K562 (cell line): Measurements from ENCODE around the gene DEGS1. TPM values are rescaled to one million over a fixed set of nuclear protein-coding genes. Genes with fewer than 3 reads are reported as not detected.

Experiments used
- ATAC-seq: fragments of 200-7000 bp; cut with Tn5 transposase; 3 replicates; pipeline ENCODE4 v1.9.1; 2020; ENCODE audit warnings: moderate library complexity
- BruUV-seq: library from RNA; stranded (reverse); fragments of 400-500 nt; replicated peaks from 2 replicates; lab custom pipeline; 2021; lab: Mats Ljungman, UMichigan
- CTCF ChIA-PET: fragments of 300-600 bp; formaldehyde crosslinking; extraction: SDS; loops from one replicate; lab custom pipeline; 2021; ENCODE audit warnings: low intra/inter-chr PET ratio; lab: Yijun Ruan, JAX
- POLR2A ChIA-PET: fragments of 300-600, 350-650 bp; sonication (Branson Sonifier 250); formaldehyde crosslinking; extraction: SDS; loops from one replicate; lab custom pipeline; 2021; ENCODE audit warnings: antibody characterized with exemption, inconsistent platforms; lab: Yijun Ruan, JAX
- DNase-seq, 4 experiments: peaks; one replicate each; pipeline versions ENCODE4 v3.0.0 to v3.0.0-alpha.2; 2011 to 2018; ENCODE audit warnings: low spot score in 3 of 4, mixed read lengths in 3 of 4; ENCODE audit errors: extremely low read depth in 1 of 4
- FAIRE-seq: peaks from 2 replicates; lab custom pipeline; 2011; peaks lifted over from hg19 to GRCh38; lab: Jason Lieb, UNC
- H2AFZ ChIP-seq: 2 replicates; pipeline ENCODE4 v1.6.0; 2011; ENCODE audit warnings: low read depth, low read length, control low read depth, inconsistent platforms
- H3K27ac ChIP-seq: fragments of 200-600 bp; 3 replicates; pipeline ENCODE4 v1.8.0; 2011; ENCODE audit warnings: low read depth, mild to moderate bottlenecking, control low read depth, inconsistent platforms, low read length, moderate library complexity, mixed read lengths; ENCODE audit errors: extremely low read depth
- H3K27me3 ChIP-seq, 2 experiments: fragments of 300-600 bp in 1 of 2; 2 replicates in 1 of 2; 3 replicates in 1 of 2; pipeline versions ENCODE4 v1.6.0 to v1.8.0; 2011; ENCODE audit warnings: inconsistent platforms in 2 of 2, low read length in 2 of 2, mild to moderate bottlenecking in 1 of 2, mixed read lengths in 1 of 2, moderate library complexity in 1 of 2; ENCODE audit not compliant: control insufficient read depth in 2 of 2, insufficient read depth in 2 of 2
- H3K36me3 ChIP-seq: fragments of 300-600 bp; 3 replicates; pipeline ENCODE4 v1.8.0; 2011; ENCODE audit warnings: mild to moderate bottlenecking, low read length, inconsistent platforms; ENCODE audit not compliant: control insufficient read depth, insufficient read depth
- H3K4me1 ChIP-seq, 2 experiments: fragments of 200-600 bp in 1 of 2; replicated peaks in 1 of 2; 2 replicates in 1 of 2; 3 replicates in 1 of 2; pipeline versions ENCODE4 v1.5.1 to v1.8.0; 2011; ENCODE audit warnings: inconsistent platforms in 2 of 2, low read length in 2 of 2, mild to moderate bottlenecking in 1 of 2, mixed read lengths in 1 of 2, moderate library complexity in 1 of 2; ENCODE audit not compliant: control insufficient read depth in 2 of 2, insufficient read depth in 2 of 2
- H3K4me2 ChIP-seq: 2 replicates; pipeline ENCODE4 v1.6.1; 2011; ENCODE audit warnings: low read length, control low read depth, inconsistent platforms, mixed read lengths; ENCODE audit not compliant: insufficient read depth
- H3K4me3 ChIP-seq: fragments of 200-600 bp; sonication (generic), shearing (Covaris generic); 2 replicates; pipeline ENCODE4 v1.5.1; 2016; ENCODE audit warnings: control low read depth, inconsistent platforms
- H3K79me2 ChIP-seq: fragments of 200-600 bp; 3 replicates; pipeline ENCODE4 v1.8.0; 2011; ENCODE audit warnings: low read length, inconsistent platforms; ENCODE audit not compliant: control insufficient read depth, insufficient read depth
- H3K9ac ChIP-seq, 2 experiments: 2 replicates each; pipeline versions ENCODE4 v1.6.0 to v1.6.1; 2011; ENCODE audit warnings: low read depth in 2 of 2, low read length in 2 of 2, control low read depth in 1 of 2, inconsistent platforms in 1 of 2, mild to moderate bottlenecking in 1 of 2, mixed read lengths in 1 of 2; ENCODE audit not compliant: insufficient read depth in 1 of 2
- H3K9me1 ChIP-seq: one replicate; pipeline ENCODE4 v1.6.0; 2011; ENCODE audit warnings: inconsistent platforms, mild to moderate bottlenecking, low read length, moderate library complexity; ENCODE audit not compliant: control insufficient read depth, insufficient read depth
- H3K9me3 ChIP-seq: replicated peaks from 2 replicates; pipeline ENCODE4 v1.5.1; 2011; ENCODE audit warnings: low read depth, low read length, inconsistent platforms; ENCODE audit not compliant: control insufficient read depth, insufficient read depth
- H4K20me1 ChIP-seq: replicated peaks from 2 replicates; pipeline ENCODE4 v1.6.1; 2011; ENCODE audit warnings: low read length, inconsistent platforms, mixed read lengths; ENCODE audit not compliant: control insufficient read depth, insufficient read depth
- BCL6 ChIP-seq: fragments of 250-450 bp; sonication (Bioruptor Pico); IDR thresholded peaks from 2 replicates; pipeline ENCODE4 v1.4.0; 2020
- CBX1 ChIP-seq: sonication (generic); IDR thresholded peaks from 2 replicates; pipeline ENCODE4 v1.6.1; 2016; ENCODE audit warnings: antibody characterized with exemption, low read depth, mild to moderate bottlenecking
- ETS1 ChIP-seq: conservative IDR thresholded peaks from 2 replicates; pipeline ENCODE4 v1.6.1; 2011; ENCODE audit warnings: low read depth, mild to moderate bottlenecking, low read length; ENCODE audit not compliant: control insufficient read depth
- HDAC2 ChIP-seq: fragments of 450-650 bp; IDR thresholded peaks from 2 replicates; pipeline ENCODE4 v1.6.1; 2016; ENCODE audit warnings: mild to moderate bottlenecking
- KDM2B ChIP-seq: fragments of 250-450 bp; sonication (Bioruptor Pico); IDR thresholded peaks from 2 replicates; pipeline ENCODE4 v1.8.0; 2021; ENCODE audit warnings: mild to moderate bottlenecking, moderate library complexity
- MTA3 ChIP-seq: fragments of 450-650 bp; formaldehyde crosslinking; IDR thresholded peaks from 2 replicates; pipeline ENCODE4 v1.6.1; 2017; ENCODE audit warnings: mild to moderate bottlenecking, borderline replicate concordance
- NFXL1 ChIP-seq: fragments of 450-650 bp; formaldehyde crosslinking; IDR thresholded peaks from 2 replicates; pipeline ENCODE4 v1.4.0; 2021; ENCODE audit warnings: mild to moderate bottlenecking
- PHTF2 ChIP-seq: fragments of 250-450 bp; sonication (Bioruptor Pico); IDR thresholded peaks from 2 replicates; pipeline ENCODE4 v1.5.0; 2021; ENCODE audit warnings: mild to moderate bottlenecking
- RBM25 ChIP-seq: fragments of 200-400 bp; formaldehyde crosslinking; IDR thresholded peaks from 2 replicates; pipeline ENCODE4 v1.6.1; 2018; ENCODE audit warnings: low read length, low read depth, moderate library complexity; ENCODE audit not compliant: severe bottlenecking
- SMARCA5 ChIP-seq: fragments of 450-650 bp; IDR thresholded peaks from 2 replicates; pipeline ENCODE4 v1.6.1; 2016
- SMARCE1 ChIP-seq: fragments of 450-650 bp; IDR thresholded peaks from 2 replicates; pipeline ENCODE4 v1.7.1; 2016; ENCODE audit warnings: mild to moderate bottlenecking
- SRSF1 ChIP-seq: fragments of 200-400 bp; formaldehyde crosslinking; IDR thresholded peaks from 2 replicates; pipeline ENCODE4 v1.6.1; 2017; ENCODE audit warnings: mild to moderate bottlenecking, low read depth, low read length, moderate library complexity
- SRSF3 ChIP-seq: fragments of 200-400 bp; formaldehyde crosslinking; IDR thresholded peaks from 2 replicates; pipeline ENCODE4 v1.6.1; 2016; ENCODE audit warnings: mild to moderate bottlenecking, low read length, moderate library complexity; ENCODE audit not compliant: insufficient read depth
- THRA ChIP-seq: fragments of 450-650 bp; IDR thresholded peaks from 2 replicates; pipeline ENCODE4 v1.6.1; 2017; ENCODE audit warnings: mild to moderate bottlenecking, moderate library complexity
- U2AF1 ChIP-seq: fragments of 200-400 bp; formaldehyde crosslinking; optimal IDR thresholded peaks from 2 replicates; pipeline ENCODE3; 2017; ENCODE audit warnings: mild to moderate bottlenecking, low read depth, low read length, moderate library complexity
- ZBTB43 ChIP-seq: sonication (generic); formaldehyde crosslinking; IDR thresholded peaks from 2 replicates; pipeline ENCODE4 v1.8.0; 2023; ENCODE audit warnings: mild to moderate bottlenecking, missing genetic modification reagents
- ZC3H4 ChIP-seq: sonication (generic); formaldehyde crosslinking; IDR thresholded peaks from 2 replicates; pipeline ENCODE4 v1.9.0; 2021; ENCODE audit warnings: missing genetic modification reagents, borderline replicate concordance
- ZNF121 ChIP-seq: sonication (generic); formaldehyde crosslinking; conservative IDR thresholded peaks from 2 replicates; pipeline ENCODE4 v1.8.0; 2022; ENCODE audit warnings: missing genetic modification reagents
- ZNF77 ChIP-seq: fragments of 250-450 bp; sonication (Bioruptor Pico); IDR thresholded peaks from 2 replicates; pipeline ENCODE4 v1.5.0; 2020
- WGBS: fragments of 100-300 bp; shearing (Covaris generic); methylation state at CpG from one replicate; pipeline ENCODE4 v1.1.6; 2016; ENCODE audit warnings: low coverage, mixed read lengths; ENCODE audit not compliant: insufficient coverage; ENCODE audit errors: missing lambda C conversion rate; 5-methylcytosine and 5-hydroxymethylcytosine counted together
- in situ Hi-C: fragments of 300-500 bp; cut with MboI; formaldehyde crosslinking; loops from 4 replicates; pipeline ENCODE4 v1.15.0; 2018; ENCODE audit warnings: inconsistent platforms, mixed read lengths
- intact Hi-C: fragments of 100-400 bp; cut with micrococcal nuclease; formaldehyde crosslinking; loops from 2 replicates; pipeline ENCODE4 v1.14.2; 2022
- polyA plus RNA-seq, 8 experiments: library from polyadenylated mRNA; depleted of rRNA in 4 of 8; stranded (reverse) in 5 of 8; unstranded in 3 of 8; fragments of >200 nt; fragmentation: Nextera tagmentation in 2 of 8; fragmentation: Illumina TruSeq in 1 of 8; extraction: Ambion mirVana in 2 of 8; extraction: Trizol in 1 of 8; gene quantifications; 2 replicates each; pipeline versions ENCODE4 v1.2.1 to v1.2.3, GENCODE V29; 2011 to 2014; ENCODE audit warnings: inconsistent platforms in 1 of 8, missing spikeins in 1 of 8
- total RNA-seq, 7 experiments: library from RNA; depleted of rRNA in 6 of 7; stranded (reverse); fragments of >200 nt in 6 of 7; fragmentation: Illumina TruSeq in 2 of 7; extraction: Trizol in 2 of 7; gene quantifications; 2 replicates each; pipeline versions ENCODE4 v1.2.1 to v1.2.3, GENCODE V29; 2011 to 2021; ENCODE audit warnings: low replicate concordance in 1 of 7

Gene DEGS1
- total and polyA plus RNA-seq, 9 of the 15 experiments (the other 6 are each of a cell fraction or from before 2014, with no cell fraction given): 12.3 to 95.0 (median 38.8) TPM

- TF ChIP-seq PHTF2 (CRISPR knock-in tag) (no peak), BCL6 (CRISPR knock-in tag) (no peak), ZNF77 (CRISPR knock-in tag) (no peak), MTA3 (no peak)
Measured at GRCh38 chr1:224192082-224192788, 9.2 kb downstream of the DEGS1 start (continued).

GRCh38 chr1:224193319-224193966 is 10.4 kb downstream of the DEGS1 start:
- ATAC-seq: no peak
- ChIA-PET POLR2A (interaction anchor here (0.8 to 2.2 kb wide), 4 partner anchors 10 to 15 kb away, joined by 3 to 9 read pairs (median 6); partner anchors contain the start of gene DEGS1), CTCF (no interaction called here)
- in situ Hi-C loops (no loop called here), intact Hi-C loops (no loop called here)
- peak in 1 of 4 experiments; percentile 10 for DNase-seq
- H3K27me3 ChIP-seq: no peaks in the 10 kb centered on the region
- no peaks in the 10 kb centered on the region for H3K9me3 ChIP-seq
- no peak overlapping the region for H3K9ac ChIP-seq
- H3K79me2 ChIP-seq: peaks cover 20% of the 10 kb centered on the region
- H3K4me3 ChIP-seq: no peak overlapping the region
- FAIRE-seq: no peak
- no peak overlapping the region for H3K4me2 ChIP-seq
- H3K27ac ChIP-seq: no peak overlapping the region
- 97% methylated on average over 8 of the region's 8 CpGs for WGBS
- no peaks in the 10 kb centered on the region for H3K4me1 ChIP-seq
- no TSS peak for BruUV-seq
- no peaks in the 10 kb centered on the region for H4K20me1 ChIP-seq
- peaks cover 41% of the 10 kb centered on the region for H3K36me3 ChIP-seq
- H2AFZ ChIP-seq: no peak overlapping the region
- no peaks in the 10 kb centered on the region for H3K9me1 ChIP-seq
- no peak for TF ChIP-seq ZC3H4 (CRISPR knock-in tag)
- 0 out of 2 replicates have a peak, but pooled peaks have one; percentile 20 for TF ChIP-seq SMARCA5
- TF ChIP-seq U2AF1: no peak
- no peak for TF ChIP-seq SRSF3
- no peak for TF ChIP-seq HDAC2
- no peak for TF ChIP-seq CBX1
- no peak for TF ChIP-seq ETS1
- TF ChIP-seq KDM2B (CRISPR knock-in tag): no peak
- no peak for TF ChIP-seq SMARCE1
- peak; percentile 64 for TF ChIP-seq RBM25
- TF ChIP-seq ZNF121: peak; percentile 97
- TF ChIP-seq THRA: no peak
- no peak for TF ChIP-seq ZBTB43
- TF ChIP-seq SRSF1: no peak
- TF ChIP-seq NFXL1 (CRISPR knock-in tag): no peak
